ENCODE data around the gene SC5D. TPM values are rescaled to one million over a fixed set of nuclear protein-coding genes. Genes with fewer than 3 reads are reported as not detected.

SC5D gene
- total RNA-seq, 4 donors from 2014 or later: 13.6 to 36.2 (median 33.4) TPM

DNA sequence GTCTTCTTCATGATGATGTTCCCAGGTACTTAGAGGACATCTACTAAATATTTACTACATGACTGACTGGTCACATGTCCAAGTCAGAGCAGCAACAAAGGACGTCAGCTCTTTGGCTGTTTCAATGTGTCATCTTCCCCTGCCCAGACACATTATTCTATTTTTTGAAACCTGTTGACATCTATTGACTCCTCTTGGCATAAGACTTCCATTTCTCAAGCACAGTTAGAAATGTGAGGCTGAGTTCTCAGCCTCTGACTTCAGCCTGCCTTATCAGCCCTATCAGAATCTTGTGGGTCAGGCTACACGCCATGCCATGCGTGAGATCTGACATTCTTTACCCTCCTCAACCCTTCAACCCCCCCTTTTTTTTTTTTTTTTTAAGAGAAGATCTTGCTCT lies 63.8 kb downstream of the SC5D start:
- 73 to 74% methylated on average over 3 of the region's 3 CpGs for WGBS, 2 donors
- no peak overlapping the region for H3K4me3 ChIP-seq (ENCODE audit: low read depth, poor library complexity, severe bottlenecking)
- intact Hi-C loops (cut with DNase I; ENCODE audit: low total_unique reads): no loop called here
- TF ChIP-seq, protein P1, sequence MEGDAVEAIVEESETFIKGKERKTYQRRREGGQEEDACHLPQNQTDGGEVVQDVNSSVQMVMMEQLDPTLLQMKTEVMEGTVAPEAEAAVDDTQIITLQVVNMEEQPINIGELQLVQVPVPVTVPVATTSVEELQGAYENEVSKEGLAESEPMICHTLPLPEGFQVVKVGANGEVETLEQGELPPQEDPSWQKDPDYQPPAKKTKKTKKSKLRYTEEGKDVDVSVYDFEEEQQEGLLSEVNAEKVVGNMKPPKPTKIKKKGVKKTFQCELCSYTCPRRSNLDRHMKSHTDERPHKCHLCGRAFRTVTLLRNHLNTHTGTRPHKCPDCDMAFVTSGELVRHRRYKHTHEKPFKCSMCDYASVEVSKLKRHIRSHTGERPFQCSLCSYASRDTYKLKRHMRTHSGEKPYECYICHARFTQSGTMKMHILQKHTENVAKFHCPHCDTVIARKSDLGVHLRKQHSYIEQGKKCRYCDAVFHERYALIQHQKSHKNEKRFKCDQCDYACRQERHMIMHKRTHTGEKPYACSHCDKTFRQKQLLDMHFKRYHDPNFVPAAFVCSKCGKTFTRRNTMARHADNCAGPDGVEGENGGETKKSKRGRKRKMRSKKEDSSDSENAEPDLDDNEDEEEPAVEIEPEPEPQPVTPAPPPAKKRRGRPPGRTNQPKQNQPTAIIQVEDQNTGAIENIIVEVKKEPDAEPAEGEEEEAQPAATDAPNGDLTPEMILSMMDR (IDR thresholded peaks at IDR 0.05): no peak
- no peak for TF ChIP-seq POLR2A (IDR thresholded peaks at IDR 0.05)
- DNase-seq (ENCODE audit: low spot score in 2 of 2): no peak

Other genes with a start within 250 kb of the SC5D start
- 1 to 10 TPM in 1 of 4 donors, under 1 TPM in 3; 0.08 to 1.2 (median 0.20) TPM for gene TECTA, start 191.5 kb upstream of the SC5D start, total RNA-seq
- gene SORL1, start 159.5 kb downstream of the SC5D start, total RNA-seq: 10 to 100 TPM; 12.5 to 21.8 (median 14.7) TPM